Measurements from ENCODE around the gene CDH4. TPM values are rescaled to one million over a fixed set of nuclear protein-coding genes. Genes with fewer than 3 reads are reported as not detected.

Gene CDH4
- total and polyA plus RNA-seq, 2 donors (not counting 3 experiments of a cell fraction or from before 2014, with no cell fraction given) = 0.17 to 0.51 TPM

DNA sequence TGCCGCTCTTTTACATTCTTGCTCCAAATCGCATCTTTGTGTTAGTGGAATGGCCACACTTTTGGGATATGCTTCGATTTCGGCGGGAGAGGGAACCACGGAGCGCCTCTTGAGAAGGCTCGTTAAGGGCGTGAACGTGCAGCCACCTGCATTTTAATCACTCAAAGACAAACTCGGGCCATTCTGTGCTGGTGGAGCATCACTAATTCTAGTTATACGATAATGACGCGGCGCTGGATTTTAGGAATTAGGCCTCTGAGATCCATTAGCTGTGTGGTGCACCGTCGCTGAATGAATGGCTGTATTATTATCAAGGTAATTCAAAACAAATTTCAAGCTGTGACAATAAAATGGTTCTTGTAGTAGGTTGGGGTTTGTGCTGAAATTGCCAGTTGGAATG, 305.6 kb downstream of the CDH4 start:
- no peak for DNase-seq (ENCODE audit: low read depth, low spot score)
- intact Hi-C loops (cut with micrococcal nuclease) (no loop called here), dilution Hi-C loops (cut with MboI; ENCODE audit: extremely low pct_ligation_motif_present, low sequenced_read_pairs) (no loop called here)
- no peak overlapping the region for H2AFZ ChIP-seq (ENCODE audit: low read depth, low read length)
- no peak overlapping the region for H3K4me2 ChIP-seq (ENCODE audit: insufficient read depth, low read length)
- H3K9me1 ChIP-seq (replicated peaks; ENCODE audit: control insufficient read depth, extremely low read depth, insufficient read depth, low read length) = no peaks in the 10 kb centered on the region
- no peaks in the 10 kb centered on the region for H3K36me3 ChIP-seq (ENCODE audit: control insufficient read depth in 2 of 2, extremely low read depth in 1 of 2, insufficient read depth in 2 of 2, low read length in 2 of 2)
- no TSS peak for BruUV-seq (replicated peaks)
- H3K79me2 ChIP-seq (ENCODE audit: control insufficient read depth, insufficient read depth, low read length) = no peaks in the 10 kb centered on the region
- peaks cover 11% of the 10 kb centered on the region for H3K9me3 ChIP-seq (replicated peaks; ENCODE audit: control insufficient read depth, insufficient read depth, low read length)
- H3K4me3 ChIP-seq (replicated peaks in 1 of 3; ENCODE audit: insufficient read depth in 1 of 3, low read depth in 1 of 3, low read length in 3 of 3) = no peak overlapping the region
- H3K27me3 ChIP-seq (ENCODE audit: control insufficient read depth in 2 of 2, insufficient read depth in 2 of 2, low read length in 2 of 2) = no peaks in the 10 kb centered on the region
- TF ChIP-seq JUN (IDR thresholded peaks at IDR 0.05; ENCODE audit: borderline replicate concordance, insufficient read depth, insufficient read length, low read depth) (no peak), MYC (IDR thresholded peaks at IDR 0.05; ENCODE audit: low read depth, low read length) (no peak), CTCF (IDR thresholded peaks at IDR 0.05; ENCODE audit: extremely low read depth in 1 of 2, insufficient read depth in 1 of 2, low read depth in 1 of 2, low read length in 2 of 2) (no peak), FOS (IDR thresholded peaks at IDR 0.05; ENCODE audit: borderline replicate concordance, insufficient read depth, low read length) (no peak), EZH2 (IDR thresholded peaks at IDR 0.05; ENCODE audit: borderline replicate concordance, low read depth, low read length, severe bottlenecking) (no peak), POLR2AphosphoS5 (IDR thresholded peaks at IDR 0.05; ENCODE audit: insufficient read depth, low read depth, low read length) (no peak), POLR2A (IDR thresholded peaks at IDR 0.05; ENCODE audit: low read depth, low read length) (no peak), GATA2 (IDR thresholded peaks at IDR 0.05; ENCODE audit: insufficient read depth, insufficient read length, low read depth, low read length) (no peak)
- TF ChIP-seq, protein P1, sequence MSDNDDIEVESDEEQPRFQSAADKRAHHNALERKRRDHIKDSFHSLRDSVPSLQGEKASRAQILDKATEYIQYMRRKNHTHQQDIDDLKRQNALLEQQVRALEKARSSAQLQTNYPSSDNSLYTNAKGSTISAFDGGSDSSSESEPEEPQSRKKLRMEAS (IDR thresholded peaks at IDR 0.05; ENCODE audit: insufficient read depth, insufficient read length) = no peak
- H3K4me1 ChIP-seq (ENCODE audit: control insufficient read depth, extremely low read depth, insufficient read depth, low read length) = no peaks in the 10 kb centered on the region
- CTCF ChIA-PET = no interaction called here
- no peak overlapping the region for H3K27ac ChIP-seq (ENCODE audit: insufficient read depth, low read depth, low read length)
- H3K9ac ChIP-seq (replicated peaks; ENCODE audit: extremely low read depth, insufficient read depth, low read length) = no peak overlapping the region
- no peaks in the 10 kb centered on the region for H4K20me1 ChIP-seq (replicated peaks; ENCODE audit: control insufficient read depth, extremely low read depth, insufficient read depth, low read length)
- POLR2A ChIA-PET = no interaction called here
- no peak for FAIRE-seq

Measured in endothelial cell of umbilical vein (primary cell).